Activated T-helper 1 cell treated with anti-CD3 and anti-CD28 coated beads, Interleukin-12 subunit alpha, Interleukin-12 subunit beta, Interleukin-2, Interleukin-4 antibody, amounts not matched to agents 30 ng/mL and 10 ng/mL and 1 ng/mL, durations not matched to agents 14 hours and 24 hours and 36 hours (primary cell): Measurements from ENCODE around the gene H19. TPM values are rescaled to one million over a fixed set of nuclear protein-coding genes. Genes with fewer than 3 reads are reported as not detected.

Experiments used
- DNase-seq: peaks from one replicate; pipeline ENCODE4 v3.0.0; 2021; ENCODE audit warnings: low spot score
- H3K27ac Mint-ChIP-seq: one replicate; pipeline ENCODE4 v1.8.0; 2021; ENCODE audit warnings: mild to moderate bottlenecking, mixed read lengths
- H3K27me3 Mint-ChIP-seq: one replicate; pipeline ENCODE4 v1.8.0; 2022; ENCODE audit warnings: mild to moderate bottlenecking, moderate library complexity, mixed read lengths; ENCODE audit not compliant: insufficient read depth
- H3K36me3 Mint-ChIP-seq: one replicate; pipeline ENCODE4 v1.8.0; 2021; ENCODE audit warnings: low read depth, mixed read lengths
- H3K4me1 Mint-ChIP-seq: one replicate; pipeline ENCODE4 v1.8.0; 2021; ENCODE audit warnings: low read depth, mixed read lengths
- H3K4me3 Mint-ChIP-seq: one replicate; pipeline ENCODE4 v1.8.0; 2021; ENCODE audit warnings: mild to moderate bottlenecking, moderate library complexity, mixed read lengths
- H3K9me3 Mint-ChIP-seq: one replicate; pipeline ENCODE4 v1.8.0; 2021; ENCODE audit warnings: mixed read lengths
- intact Hi-C: fragments of 100-400 bp; cut with micrococcal nuclease; formaldehyde crosslinking; loops from one replicate; pipeline ENCODE4 v1.15.1; 2024
- total RNA-seq: library from RNA; stranded (reverse); gene quantifications from 2 replicates; pipeline ENCODE4 v1.2.3, GENCODE V29; 2022

The H19 gene
- total RNA-seq, result not detected in 2 replicates

DNA sequence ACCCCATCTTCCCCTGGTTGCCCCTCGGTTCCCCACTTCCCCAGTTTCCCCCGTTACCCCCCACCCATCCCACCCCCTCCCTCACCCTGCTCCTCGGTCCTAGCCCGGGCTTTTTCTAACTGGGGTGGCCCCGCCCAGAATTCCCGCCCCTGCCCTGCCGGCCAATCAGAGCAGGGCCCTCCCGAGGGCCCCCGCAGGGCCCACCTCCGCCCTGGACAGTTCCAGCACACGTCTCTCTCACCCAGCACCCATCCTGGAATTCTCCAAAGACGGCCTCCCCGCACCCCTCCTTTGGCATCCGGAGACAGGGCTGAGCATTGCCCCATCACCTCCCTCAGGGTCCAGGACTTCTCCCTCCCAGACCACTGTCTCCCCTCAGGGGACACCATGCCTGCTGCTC, at the start of gene H19:
TSS of gene H19 (minus strand) at position 88 of the 400 bp plus-strand sequence.
- Mint-ChIP-seq H3K27me3 (no peaks in the 10 kb centered on the region), H3K4me1 (no peaks in the 10 kb centered on the region), H3K4me3 (no peak within 1 kb of the TSS), H3K9me3 (no peaks in the 10 kb centered on the region), H3K36me3 (no peaks in the 10 kb centered on the region), H3K27ac (no peak within 1 kb of the TSS)
- no peak for DNase-seq
- intact Hi-C loops, result no loop called here

- intact Hi-C loops, result no loop called here
- Mint-ChIP-seq H3K4me1 (no peaks in the 10 kb centered on the region), H3K27me3 (no peaks in the 10 kb centered on the region), H3K27ac (no peak overlapping the region), H3K9me3 (no peaks in the 10 kb centered on the region), H3K36me3 (no peaks in the 10 kb centered on the region), H3K4me3 (no peak overlapping the region)
- no peak for DNase-seq
Observed at GRCh38 chr11:2041963-2042362, 44.3 kb upstream of the H19 start.

DNA sequence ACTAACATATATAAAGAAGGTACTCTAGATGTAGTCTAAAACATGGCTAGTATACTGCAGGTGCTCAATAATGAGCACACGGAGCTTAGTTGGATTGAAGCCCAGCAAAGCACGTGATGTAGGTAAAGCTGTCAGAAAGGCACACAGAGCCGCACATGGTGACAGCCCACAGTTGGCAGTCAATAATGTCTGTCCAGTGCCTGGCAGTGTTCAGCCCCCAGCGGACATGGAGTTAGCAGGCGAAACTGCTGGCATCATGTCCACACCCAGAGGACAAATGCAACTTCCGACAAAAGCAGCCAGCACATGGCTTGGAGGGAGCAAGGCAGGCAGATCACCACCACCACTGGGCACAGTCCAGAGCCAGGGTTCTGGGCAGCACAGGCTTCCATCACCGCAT, 43.5 kb upstream of the H19 start:
- intact Hi-C loops, result no loop called here
- Mint-ChIP-seq H3K4me3 (no peak overlapping the region), H3K9me3 (no peaks in the 10 kb centered on the region), H3K4me1 (no peaks in the 10 kb centered on the region), H3K27me3 (no peaks in the 10 kb centered on the region), H3K36me3 (no peaks in the 10 kb centered on the region), H3K27ac (no peak overlapping the region)
- DNase-seq, result no peak

DNA sequence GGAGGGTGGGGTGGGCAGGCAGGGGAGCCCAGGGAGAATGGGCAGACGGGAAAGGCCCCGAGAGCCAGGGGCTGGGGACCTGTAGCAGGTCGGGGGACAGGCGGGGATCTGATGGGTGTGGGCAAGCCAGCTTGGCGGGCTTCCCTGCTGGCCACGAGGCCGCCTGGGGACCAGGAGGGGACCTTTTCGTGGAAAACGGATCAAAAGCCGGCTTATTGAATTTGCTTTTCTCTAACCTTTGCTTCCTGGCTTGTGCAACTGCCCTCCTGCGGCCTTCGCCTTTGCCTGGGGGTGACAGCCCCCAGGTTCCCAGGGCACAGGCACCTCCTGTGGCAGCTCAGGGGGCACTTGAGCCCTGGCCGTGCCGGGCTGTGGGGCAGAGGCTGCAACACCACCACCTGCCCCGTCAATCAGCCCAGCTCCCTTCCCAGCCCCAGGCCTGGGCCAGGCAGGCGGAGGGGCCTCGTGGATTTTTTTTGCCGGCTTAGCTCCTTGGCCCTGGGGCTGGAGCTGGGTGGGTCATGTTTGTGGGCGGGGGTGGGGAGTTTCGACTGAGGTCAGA, 41.6 kb upstream of the H19 start:
- H3K9me3 Mint-ChIP-seq, result no peaks in the 10 kb centered on the region

DNA sequence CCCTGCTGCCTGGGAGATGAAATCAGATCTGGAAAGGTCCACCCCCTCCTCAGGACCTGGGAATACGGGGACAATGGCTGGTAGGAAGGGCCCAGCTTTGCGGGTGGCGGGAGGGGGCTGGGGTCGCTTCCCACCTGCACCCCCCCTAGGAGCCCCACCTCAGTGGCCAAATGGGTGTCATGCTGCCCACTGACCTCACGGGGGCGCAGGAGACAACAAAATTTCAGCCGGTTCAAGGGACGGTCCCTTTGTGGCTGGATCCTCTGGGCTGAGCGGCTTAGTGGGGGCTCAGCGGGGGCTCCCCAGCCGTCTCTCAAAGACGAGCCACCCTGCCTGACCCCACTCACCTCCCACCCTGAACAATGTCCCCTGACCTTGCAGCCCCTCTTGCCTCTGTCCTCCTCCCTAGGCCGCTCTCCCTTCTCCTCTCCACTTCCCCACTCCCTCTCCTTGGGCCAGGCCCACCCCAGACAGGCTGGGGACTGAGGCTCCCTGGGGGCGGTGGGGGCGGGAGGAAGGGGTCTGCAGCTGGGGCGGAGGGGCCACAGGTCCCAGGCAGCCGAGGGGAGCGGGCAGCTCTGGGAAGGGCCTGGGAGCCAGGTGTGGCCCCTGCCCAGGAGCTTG, 39.3 kb upstream of the H19 start:
- Mint-ChIP-seq H3K9me3 (no peaks in the 10 kb centered on the region), H3K36me3 (no peaks in the 10 kb centered on the region), H3K27ac (no peak overlapping the region), H3K27me3 (no peaks in the 10 kb centered on the region), H3K4me1 (no peaks in the 10 kb centered on the region), H3K4me3 (no peak overlapping the region)
- no peak for DNase-seq
- intact Hi-C loops, result no loop called here

More for the DNA sequence above, 41.6 kb upstream of the H19 start:
- intact Hi-C loops, result no loop called here
- H3K36me3 Mint-ChIP-seq, result no peaks in the 10 kb centered on the region
- H3K27ac Mint-ChIP-seq, result no peak overlapping the region
- no peaks in the 10 kb centered on the region for H3K4me1 Mint-ChIP-seq
- H3K27me3 Mint-ChIP-seq, result no peaks in the 10 kb centered on the region
- no peak overlapping the region for H3K4me3 Mint-ChIP-seq
- DNase-seq, result no peak

- intact Hi-C loops, result no loop called here
- no peak overlapping the region for H3K4me3 Mint-ChIP-seq
- DNase-seq, result no peak
- no peaks in the 10 kb centered on the region for H3K36me3 Mint-ChIP-seq
- no peaks in the 10 kb centered on the region for H3K9me3 Mint-ChIP-seq
- no peak overlapping the region for H3K27ac Mint-ChIP-seq
- H3K4me1 Mint-ChIP-seq, result no peaks in the 10 kb centered on the region
- no peaks in the 10 kb centered on the region for H3K27me3 Mint-ChIP-seq
Observed at GRCh38 chr11:2035382-2035781, 37.7 kb upstream of the H19 start.

DNA sequence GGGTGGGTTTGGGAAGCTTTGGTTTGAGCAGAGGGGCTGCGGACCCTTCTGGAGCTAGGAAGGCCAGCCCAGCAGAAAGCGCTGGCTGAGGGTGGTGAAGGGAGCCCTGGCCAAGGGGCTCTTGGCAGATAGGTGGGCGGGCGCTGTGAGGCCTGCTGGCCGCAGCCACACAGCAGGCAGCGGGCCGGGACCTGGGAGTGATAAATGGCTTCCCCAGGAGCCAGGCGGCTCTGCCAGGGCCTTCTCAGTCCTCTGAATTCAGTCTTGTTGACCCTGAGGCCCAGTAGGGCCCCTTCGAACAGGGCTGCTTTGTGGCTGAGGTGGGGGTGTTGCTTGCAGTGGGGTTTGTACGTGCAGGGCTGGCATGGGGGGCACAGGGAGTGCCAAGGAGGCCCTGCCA, 33.4 kb upstream of the H19 start:
- H3K9me3 Mint-ChIP-seq, result no peaks in the 10 kb centered on the region

GRCh38 chr11:2027708-2028107, 30.1 kb upstream of the H19 start:
- H3K36me3 Mint-ChIP-seq, result no peaks in the 10 kb centered on the region
- no peaks in the 10 kb centered on the region for H3K4me1 Mint-ChIP-seq
- no peaks in the 10 kb centered on the region for H3K27me3 Mint-ChIP-seq
- H3K9me3 Mint-ChIP-seq, result no peaks in the 10 kb centered on the region
- no peak overlapping the region for H3K27ac Mint-ChIP-seq
- no peak overlapping the region for H3K4me3 Mint-ChIP-seq
- DNase-seq, result no peak
- intact Hi-C loops, result no loop called here

More for the DNA sequence above, 33.4 kb upstream of the H19 start:
- H3K4me3 Mint-ChIP-seq, result no peak overlapping the region
- DNase-seq, result no peak
- no peaks in the 10 kb centered on the region for H3K27me3 Mint-ChIP-seq
- no peaks in the 10 kb centered on the region for H3K36me3 Mint-ChIP-seq
- H3K4me1 Mint-ChIP-seq, result no peaks in the 10 kb centered on the region
- no peak overlapping the region for H3K27ac Mint-ChIP-seq
- intact Hi-C loops, result no loop called here

- no peaks in the 10 kb centered on the region for H3K36me3 Mint-ChIP-seq
- H3K27me3 Mint-ChIP-seq, result no peaks in the 10 kb centered on the region
- intact Hi-C loops, result no loop called here
- DNase-seq, result no peak
- H3K9me3 Mint-ChIP-seq, result no peaks in the 10 kb centered on the region
- no peak overlapping the region for H3K4me3 Mint-ChIP-seq
- H3K27ac Mint-ChIP-seq, result no peak overlapping the region
- H3K4me1 Mint-ChIP-seq, result no peaks in the 10 kb centered on the region
Observed at GRCh38 chr11:2015025-2015424, 17.4 kb upstream of the H19 start.

DNA sequence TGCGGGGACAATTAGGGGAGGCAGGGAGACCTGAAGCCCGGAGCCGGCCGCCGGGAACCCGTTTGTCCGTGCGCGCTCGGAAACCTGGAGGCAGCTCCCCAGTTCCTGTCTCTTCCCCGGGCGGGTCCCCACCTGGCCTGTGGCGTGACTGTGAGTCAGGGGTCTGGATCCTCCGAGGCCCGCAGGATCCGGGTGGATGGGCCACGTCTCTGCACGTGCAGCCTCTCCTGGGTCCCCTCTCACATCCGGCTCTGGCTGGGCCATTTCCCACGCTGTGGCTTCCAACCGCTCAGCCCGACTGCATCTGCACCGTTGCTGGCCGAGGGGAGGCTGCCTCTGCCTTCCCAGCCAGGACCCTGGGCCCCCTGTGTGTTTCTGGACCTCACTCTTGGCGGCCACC, 14.8 kb upstream of the H19 start:
- Mint-ChIP-seq H3K4me1 (no peaks in the 10 kb centered on the region), H3K9me3 (no peaks in the 10 kb centered on the region), H3K36me3 (no peaks in the 10 kb centered on the region), H3K4me3 (no peak overlapping the region), H3K27ac (no peak overlapping the region), H3K27me3 (no peaks in the 10 kb centered on the region)
- DNase-seq, result no peak
- intact Hi-C loops, result no loop called here

- Mint-ChIP-seq H3K36me3 (no peaks in the 10 kb centered on the region), H3K9me3 (no peaks in the 10 kb centered on the region), H3K27me3 (no peaks in the 10 kb centered on the region), H3K27ac (no peak overlapping the region), H3K4me1 (no peaks in the 10 kb centered on the region), H3K4me3 (no peak overlapping the region)
- intact Hi-C loops, result no loop called here
- DNase-seq, result no peak
Observed at GRCh38 chr11:2004466-2004865, 6.8 kb upstream of the H19 start.

GRCh38 chr11:2002807-2003206, 5.2 kb upstream of the H19 start:
- H3K27me3 Mint-ChIP-seq, result no peaks in the 10 kb centered on the region
- no peaks in the 10 kb centered on the region for H3K9me3 Mint-ChIP-seq
- no peak for DNase-seq
- no peaks in the 10 kb centered on the region for H3K4me1 Mint-ChIP-seq
- H3K27ac Mint-ChIP-seq, result no peak overlapping the region
- no peak overlapping the region for H3K4me3 Mint-ChIP-seq
- intact Hi-C loops, result no loop called here
- no peaks in the 10 kb centered on the region for H3K36me3 Mint-ChIP-seq

DNA sequence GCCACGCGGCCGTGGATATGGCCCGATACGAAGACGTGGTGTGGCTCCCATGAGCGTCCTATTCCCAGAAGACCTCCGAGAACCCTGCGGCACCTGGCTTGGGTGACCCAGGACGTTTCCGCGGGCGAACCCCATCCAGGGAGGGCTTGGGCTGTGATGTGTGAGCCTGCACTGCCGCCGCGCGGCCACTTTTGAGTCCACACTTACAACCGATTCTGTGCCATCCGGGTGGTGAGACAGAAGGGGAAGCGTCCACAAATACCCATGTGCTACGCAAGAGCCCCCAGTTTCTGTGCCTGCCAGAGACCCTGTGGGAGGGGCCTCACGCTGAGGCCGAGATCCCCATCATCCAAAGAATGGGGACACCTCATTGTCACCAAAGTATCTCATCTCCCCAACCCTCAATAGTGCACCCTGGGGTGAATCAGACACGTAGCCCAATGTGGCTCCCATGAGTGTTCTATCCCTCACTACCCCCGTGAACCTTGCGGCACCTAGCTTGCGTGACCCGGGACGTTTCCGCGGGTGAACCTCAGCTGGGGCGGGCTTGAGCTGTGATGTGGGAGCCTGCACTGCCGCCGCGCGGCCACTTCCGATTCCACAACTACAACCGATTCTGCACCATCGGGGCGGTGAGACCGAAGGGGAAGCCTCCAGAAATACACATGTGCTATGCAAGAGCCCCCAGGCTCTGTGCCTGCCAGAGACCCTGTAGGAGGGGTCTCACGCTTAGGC, 4.6 kb upstream of the H19 start:
- intact Hi-C loops, result no loop called here
- Mint-ChIP-seq H3K4me1 (no peaks in the 10 kb centered on the region), H3K27ac (no peak overlapping the region), H3K4me3 (no peak overlapping the region), H3K9me3 (no peaks in the 10 kb centered on the region), H3K27me3 (no peaks in the 10 kb centered on the region), H3K36me3 (no peaks in the 10 kb centered on the region)
- DNase-seq, result no peak
